Coronary artery (tissue), 2 donors: ENCODE results near the gene ADAMTSL5.

Source experiments
- DNase-seq: peaks from one replicate; pipeline ENCODE4 v3.0.0-alpha.2; 2017; ENCODE audit warnings: low spot score
- H3K27ac ChIP-seq, 2 donors: fragments of 200-600 bp; sonication (generic); one replicate each; pipeline ENCODE4 v1.5.1; 2016 to 2019
- H3K4me3 ChIP-seq: fragments of 200-600 bp; sonication (generic); 2 replicates; pipeline ENCODE4 v1.5.1; 2016; ENCODE audit warnings: mild to moderate bottlenecking, moderate library complexity
- TF ChIP-seq, protein P1 (sequence below): fragments of 200-600 bp; sonication (generic); IDR thresholded peaks from one replicate; pipeline ENCODE4 v1.5.1; 2019; ENCODE audit warnings: antibody characterized with exemption

The ADAMTSL5 gene

DNA sequence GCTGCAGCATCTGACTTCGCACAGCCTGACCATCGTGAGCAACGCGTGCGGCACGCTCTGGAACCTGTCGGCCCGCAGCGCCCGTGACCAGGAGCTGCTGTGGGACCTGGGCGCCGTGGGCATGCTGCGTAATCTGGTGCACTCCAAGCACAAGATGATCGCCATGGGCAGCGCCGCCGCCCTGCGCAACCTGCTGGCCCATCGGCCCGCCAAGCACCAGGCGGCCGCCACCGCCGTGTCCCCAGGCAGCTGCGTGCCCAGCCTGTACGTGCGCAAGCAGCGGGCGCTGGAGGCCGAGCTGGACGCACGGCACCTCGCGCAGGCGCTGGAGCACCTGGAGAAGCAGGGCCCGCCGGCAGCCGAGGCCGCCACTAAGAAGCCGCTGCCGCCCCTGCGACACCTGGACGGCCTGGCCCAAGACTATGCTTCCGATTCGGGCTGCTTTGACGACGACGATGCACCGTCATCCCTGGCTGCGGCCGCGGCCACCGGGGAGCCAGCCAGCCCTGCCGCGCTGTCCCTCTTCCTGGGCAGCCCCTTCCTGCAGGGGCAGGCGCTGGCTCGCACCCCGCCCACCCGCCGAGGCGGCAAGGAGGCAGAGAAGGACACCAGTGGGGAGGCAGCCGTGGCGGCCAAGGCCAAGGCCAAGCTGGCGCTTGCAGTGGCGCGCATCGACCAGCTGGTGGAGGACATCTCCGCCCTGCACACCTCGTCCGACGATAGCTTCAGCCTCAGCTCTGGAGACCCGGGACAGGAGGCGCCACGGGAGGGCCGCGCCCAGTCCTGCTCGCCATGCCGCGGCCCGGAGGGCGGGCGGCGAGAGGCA is 47.4 kb downstream of the ADAMTSL5 start:
- TF ChIP-seq, protein P1, sequence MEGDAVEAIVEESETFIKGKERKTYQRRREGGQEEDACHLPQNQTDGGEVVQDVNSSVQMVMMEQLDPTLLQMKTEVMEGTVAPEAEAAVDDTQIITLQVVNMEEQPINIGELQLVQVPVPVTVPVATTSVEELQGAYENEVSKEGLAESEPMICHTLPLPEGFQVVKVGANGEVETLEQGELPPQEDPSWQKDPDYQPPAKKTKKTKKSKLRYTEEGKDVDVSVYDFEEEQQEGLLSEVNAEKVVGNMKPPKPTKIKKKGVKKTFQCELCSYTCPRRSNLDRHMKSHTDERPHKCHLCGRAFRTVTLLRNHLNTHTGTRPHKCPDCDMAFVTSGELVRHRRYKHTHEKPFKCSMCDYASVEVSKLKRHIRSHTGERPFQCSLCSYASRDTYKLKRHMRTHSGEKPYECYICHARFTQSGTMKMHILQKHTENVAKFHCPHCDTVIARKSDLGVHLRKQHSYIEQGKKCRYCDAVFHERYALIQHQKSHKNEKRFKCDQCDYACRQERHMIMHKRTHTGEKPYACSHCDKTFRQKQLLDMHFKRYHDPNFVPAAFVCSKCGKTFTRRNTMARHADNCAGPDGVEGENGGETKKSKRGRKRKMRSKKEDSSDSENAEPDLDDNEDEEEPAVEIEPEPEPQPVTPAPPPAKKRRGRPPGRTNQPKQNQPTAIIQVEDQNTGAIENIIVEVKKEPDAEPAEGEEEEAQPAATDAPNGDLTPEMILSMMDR = peak; percentile 23
- Histone ChIP-seq H3K4me3 (no peak overlapping the region), H3K27ac (no peak overlapping the region)
- DNase-seq = no peak

- no peak for DNase-seq
- TF ChIP-seq, protein P1 = no peak
- no peak overlapping the region for H3K27ac ChIP-seq
- H3K4me3 ChIP-seq = no peak overlapping the region
These were observed 51.0 kb downstream of the ADAMTSL5 start for GRCh38 chr19:1461862-1462261.

DNA sequence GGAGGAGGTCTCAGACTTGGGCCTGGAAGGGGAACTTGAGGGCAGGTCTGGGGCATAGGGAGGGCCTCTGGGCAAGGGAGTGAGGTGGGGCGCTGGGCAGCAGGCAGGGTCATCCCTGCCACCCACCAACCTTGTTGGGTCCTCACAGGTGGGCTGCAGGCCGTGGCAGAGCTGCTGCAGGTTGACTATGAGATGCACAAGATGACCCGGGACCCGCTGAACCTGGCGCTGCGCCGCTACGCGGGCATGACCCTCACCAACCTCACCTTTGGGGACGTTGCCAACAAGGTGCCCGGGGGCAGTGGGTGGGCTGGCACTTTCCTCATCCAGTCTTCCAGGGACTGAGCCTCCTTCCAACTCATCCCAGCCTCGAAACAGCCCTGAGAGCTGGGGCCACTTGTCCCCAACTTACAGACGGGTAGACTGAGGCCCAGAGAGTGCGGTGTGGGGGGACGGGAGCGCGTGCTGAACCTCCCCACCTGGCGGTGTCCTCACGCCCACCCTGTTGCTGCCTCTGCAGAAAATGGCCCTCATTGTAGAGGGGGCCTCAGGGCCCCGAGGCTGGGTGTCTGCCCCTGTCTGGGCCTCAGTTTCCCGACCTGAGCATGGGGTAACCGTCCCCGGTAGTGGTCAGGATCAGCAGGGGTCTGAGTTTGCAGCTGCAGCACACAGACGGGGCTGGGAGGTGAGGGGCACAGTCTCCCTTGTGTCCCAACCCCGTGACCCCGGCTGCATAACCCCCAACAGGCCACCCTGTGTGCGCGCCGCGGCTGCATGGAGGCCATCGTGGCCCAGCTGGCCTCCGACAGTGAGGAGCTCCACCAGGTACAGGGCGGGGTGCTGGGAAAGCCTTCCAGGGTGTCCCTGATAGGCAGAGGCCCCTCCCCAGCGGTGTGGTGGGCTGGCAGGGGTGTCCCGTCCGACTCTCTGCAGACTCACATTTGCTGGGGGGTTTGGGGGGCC is 52.5 kb downstream of the ADAMTSL5 start:
- no peak overlapping the region for H3K27ac ChIP-seq
- TF ChIP-seq, protein P1 = no peak
- no peak for DNase-seq
- H3K4me3 ChIP-seq = no peak overlapping the region

GRCh38 chr19:1459479-1459878 is 53.3 kb downstream of the ADAMTSL5 start:
- no peak for DNase-seq
- TF ChIP-seq, protein P1 = no peak
- no peak overlapping the region for H3K4me3 ChIP-seq
- H3K27ac ChIP-seq = no peak overlapping the region

- no peak for DNase-seq
- H3K27ac ChIP-seq = no peak overlapping the region
- TF ChIP-seq, protein P1 = no peak
- H3K4me3 ChIP-seq = no peak overlapping the region
These were observed 54.9 kb downstream of the ADAMTSL5 start for GRCh38 chr19:1457892-1458291.

- TF ChIP-seq, protein P1 = no peak
- DNase-seq = no peak
- no peak overlapping the region for H3K4me3 ChIP-seq
- no peak overlapping the region for H3K27ac ChIP-seq
These were observed 55.6 kb downstream of the ADAMTSL5 start for GRCh38 chr19:1457031-1457739.
